ENCODE measurements around the gene SUCO. TPM values are rescaled to one million over a fixed set of nuclear protein-coding genes. Genes with fewer than 3 reads are reported as not detected.

The SUCO gene
- total RNA-seq, 1 experiment from 2014 or later, result 84.6 TPM

DNA sequence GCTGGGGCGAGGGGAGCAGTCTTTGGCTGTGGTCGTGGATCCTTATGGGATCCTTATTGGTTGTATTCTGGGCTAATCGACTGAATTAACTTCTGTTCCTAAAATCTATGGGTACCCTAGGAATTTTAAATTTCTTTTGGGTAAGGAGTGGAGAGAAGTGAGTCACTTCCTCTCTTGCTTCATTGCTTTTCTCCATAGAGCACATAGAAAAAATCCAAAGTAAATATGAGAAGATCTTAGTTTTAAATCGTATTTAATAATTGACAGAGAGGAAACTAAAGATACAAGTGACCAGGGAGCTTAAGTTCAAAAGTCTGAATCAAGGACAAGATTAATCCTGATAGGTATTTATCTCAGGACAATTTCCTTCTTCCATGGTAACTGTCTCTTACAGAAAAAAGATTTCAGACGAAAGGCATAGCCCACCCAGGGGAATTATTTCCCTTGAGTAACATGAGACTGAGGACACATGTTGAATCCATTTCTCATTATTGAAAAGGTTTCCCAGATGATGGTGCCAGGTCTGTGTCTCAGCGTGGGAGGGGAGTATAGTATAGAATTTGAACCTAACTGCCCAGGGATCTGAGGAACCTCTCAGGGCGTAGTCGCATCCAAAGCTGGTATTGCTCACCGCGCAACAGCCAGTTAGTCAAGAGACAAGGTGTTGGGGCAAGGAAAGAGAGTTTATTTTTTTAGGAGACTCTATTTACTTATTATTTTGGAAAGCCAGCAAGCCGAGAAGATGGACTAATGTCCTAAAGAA lies 97.3 kb downstream of the SUCO start:
- intact Hi-C loops (cut with micrococcal nuclease; ENCODE audit: unreplicated experiment), result no loop called here
- no peak for DNase-seq
- H3K4me1 Mint-ChIP-seq (ENCODE audit: low read depth, unreplicated experiment), result peaks cover 70% of the 10 kb centered on the region
- CTCF ChIA-PET, result no interaction called here
- H3K4me3 Mint-ChIP-seq (ENCODE audit: low read depth, unreplicated experiment), result no peak overlapping the region
- peak overlapping the region; percentile 74 for H3K27ac Mint-ChIP-seq (ENCODE audit: unreplicated experiment)
- peaks cover 2% of the 10 kb centered on the region for H3K9me3 Mint-ChIP-seq (ENCODE audit: low read depth, unreplicated experiment)
- no peaks in the 10 kb centered on the region for H3K27me3 Mint-ChIP-seq (ENCODE audit: unreplicated experiment)
- no TSS peak for BruUV-seq (replicated peaks)
- peaks cover 14% of the 10 kb centered on the region for H3K36me3 Mint-ChIP-seq (ENCODE audit: insufficient read depth, unreplicated experiment)
- TF ChIP-seq, protein P1, sequence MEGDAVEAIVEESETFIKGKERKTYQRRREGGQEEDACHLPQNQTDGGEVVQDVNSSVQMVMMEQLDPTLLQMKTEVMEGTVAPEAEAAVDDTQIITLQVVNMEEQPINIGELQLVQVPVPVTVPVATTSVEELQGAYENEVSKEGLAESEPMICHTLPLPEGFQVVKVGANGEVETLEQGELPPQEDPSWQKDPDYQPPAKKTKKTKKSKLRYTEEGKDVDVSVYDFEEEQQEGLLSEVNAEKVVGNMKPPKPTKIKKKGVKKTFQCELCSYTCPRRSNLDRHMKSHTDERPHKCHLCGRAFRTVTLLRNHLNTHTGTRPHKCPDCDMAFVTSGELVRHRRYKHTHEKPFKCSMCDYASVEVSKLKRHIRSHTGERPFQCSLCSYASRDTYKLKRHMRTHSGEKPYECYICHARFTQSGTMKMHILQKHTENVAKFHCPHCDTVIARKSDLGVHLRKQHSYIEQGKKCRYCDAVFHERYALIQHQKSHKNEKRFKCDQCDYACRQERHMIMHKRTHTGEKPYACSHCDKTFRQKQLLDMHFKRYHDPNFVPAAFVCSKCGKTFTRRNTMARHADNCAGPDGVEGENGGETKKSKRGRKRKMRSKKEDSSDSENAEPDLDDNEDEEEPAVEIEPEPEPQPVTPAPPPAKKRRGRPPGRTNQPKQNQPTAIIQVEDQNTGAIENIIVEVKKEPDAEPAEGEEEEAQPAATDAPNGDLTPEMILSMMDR (IDR thresholded peaks at IDR 0.05; ENCODE audit: unreplicated experiment), result no peak

DNA sequence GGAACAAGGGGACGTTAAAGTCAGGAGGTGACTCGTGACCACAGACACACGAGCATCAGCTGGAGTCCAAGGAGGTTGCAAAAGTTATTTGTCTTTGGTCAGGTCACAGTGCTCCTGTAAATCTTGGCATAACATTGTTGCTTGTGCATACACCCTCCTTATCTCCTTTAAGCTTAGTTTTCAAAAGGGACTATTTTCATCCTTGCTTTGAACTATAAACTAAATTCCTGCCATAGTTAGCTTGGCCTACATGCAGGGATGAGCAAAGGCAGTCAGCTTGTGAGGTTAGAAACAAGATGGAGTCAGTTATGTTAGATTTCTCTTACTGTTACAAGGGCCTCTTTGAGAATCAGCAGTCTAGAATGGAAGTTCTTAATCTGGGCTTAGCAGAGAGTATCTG lies 97.9 kb downstream of the SUCO start:
- Mint-ChIP-seq H3K27ac (ENCODE audit: unreplicated experiment) (peak overlapping the region; percentile 74), H3K36me3 (ENCODE audit: insufficient read depth, unreplicated experiment) (peaks cover 14% of the 10 kb centered on the region), H3K27me3 (ENCODE audit: unreplicated experiment) (no peaks in the 10 kb centered on the region), H3K4me1 (ENCODE audit: low read depth, unreplicated experiment) (peaks cover 68% of the 10 kb centered on the region), H3K9me3 (ENCODE audit: low read depth, unreplicated experiment) (peaks cover 2% of the 10 kb centered on the region), H3K4me3 (ENCODE audit: low read depth, unreplicated experiment) (no peak overlapping the region)
- TF ChIP-seq, protein P1 (IDR thresholded peaks at IDR 0.05; ENCODE audit: unreplicated experiment), result no peak
- no peak for DNase-seq
- CTCF ChIA-PET, result no interaction called here
- intact Hi-C loops (cut with micrococcal nuclease; ENCODE audit: unreplicated experiment), result no loop called here
- no TSS peak for BruUV-seq (replicated peaks)

DNA sequence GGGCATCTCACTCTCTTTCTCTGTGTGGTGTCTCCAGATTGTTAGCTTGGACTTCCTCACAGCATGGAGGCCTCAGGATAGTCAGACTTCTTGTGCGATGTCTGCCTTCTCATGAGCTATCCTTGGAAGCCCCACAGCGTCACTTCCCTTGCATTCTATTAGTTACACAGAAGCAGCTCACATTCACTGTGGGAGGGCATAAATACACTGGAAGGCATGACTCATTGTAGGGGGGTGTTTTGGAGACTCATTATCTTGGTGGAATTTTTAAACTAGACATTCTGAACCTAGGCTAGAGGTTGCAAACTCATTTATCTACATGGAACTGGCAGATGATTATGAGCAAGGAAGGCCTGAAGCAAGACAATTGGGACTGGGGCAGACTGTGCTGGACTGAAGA lies 104.6 kb downstream of the SUCO start:
- intact Hi-C loops (cut with micrococcal nuclease; ENCODE audit: unreplicated experiment), result loop anchor here (5.0 kb wide), 1 partner anchor 50 kb away; no protein-coding TSS in a partner anchor
- no peak for DNase-seq
- H3K27ac Mint-ChIP-seq (ENCODE audit: unreplicated experiment), result peak overlapping the region; percentile 86
- TF ChIP-seq, protein P1 (IDR thresholded peaks at IDR 0.05; ENCODE audit: unreplicated experiment), result no peak
- peaks cover 52% of the 10 kb centered on the region for H3K4me1 Mint-ChIP-seq (ENCODE audit: low read depth, unreplicated experiment)
- BruUV-seq (replicated peaks), result no TSS peak
- H3K9me3 Mint-ChIP-seq (ENCODE audit: low read depth, unreplicated experiment), result peaks cover 2% of the 10 kb centered on the region
- CTCF ChIA-PET, result interaction anchor here (0.7 kb wide), 1 partner anchor 105 kb away, joined by 3 read pairs; the partner anchor contains the start of gene SUCO
- no peaks in the 10 kb centered on the region for H3K27me3 Mint-ChIP-seq (ENCODE audit: unreplicated experiment)
- no peak overlapping the region for H3K4me3 Mint-ChIP-seq (ENCODE audit: low read depth, unreplicated experiment)
- H3K36me3 Mint-ChIP-seq (ENCODE audit: insufficient read depth, unreplicated experiment), result peaks cover 6% of the 10 kb centered on the region

DNA sequence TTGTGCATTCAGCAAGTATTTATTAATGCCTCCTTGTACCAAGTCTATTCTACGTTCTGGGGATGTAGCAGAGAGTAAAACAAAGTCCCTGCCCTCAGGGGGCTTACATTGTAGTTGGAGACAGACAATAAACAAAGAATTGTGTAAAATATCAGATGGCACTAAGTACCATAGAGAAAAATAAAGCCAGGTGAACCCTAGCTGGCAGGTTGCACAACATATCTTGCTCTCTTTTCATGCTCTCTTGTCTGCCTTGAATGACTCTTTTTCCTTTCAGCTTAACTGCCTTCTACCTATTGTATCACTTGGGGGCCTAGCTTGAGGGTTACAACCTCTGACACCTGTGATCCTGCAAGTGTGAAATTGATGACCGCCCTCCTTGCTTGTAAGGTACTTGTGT lies 105.3 kb downstream of the SUCO start:
- no TSS peak for BruUV-seq (replicated peaks)
- CTCF ChIA-PET, result no interaction called here
- DNase-seq, result no peak
- peak overlapping the region; percentile 42 for H3K4me3 Mint-ChIP-seq (ENCODE audit: low read depth, unreplicated experiment)
- peaks cover 11% of the 10 kb centered on the region for H3K36me3 Mint-ChIP-seq (ENCODE audit: insufficient read depth, unreplicated experiment)
- TF ChIP-seq, protein P1 (IDR thresholded peaks at IDR 0.05; ENCODE audit: unreplicated experiment), result no peak
- no peaks in the 10 kb centered on the region for H3K27me3 Mint-ChIP-seq (ENCODE audit: unreplicated experiment)
- peaks cover 6% of the 10 kb centered on the region for H3K9me3 Mint-ChIP-seq (ENCODE audit: low read depth, unreplicated experiment)
- H3K27ac Mint-ChIP-seq (ENCODE audit: unreplicated experiment), result peak overlapping the region; percentile 86
- peaks cover 58% of the 10 kb centered on the region for H3K4me1 Mint-ChIP-seq (ENCODE audit: low read depth, unreplicated experiment)
- intact Hi-C loops (cut with micrococcal nuclease; ENCODE audit: unreplicated experiment), result loop anchor here (2.0 to 5.0 kb wide), 2 partner anchors 29 to 51 kb away; no protein-coding TSS in a partner anchor
